Measurements from ENCODE around the gene MVK.

Gene MVK

DNA sequence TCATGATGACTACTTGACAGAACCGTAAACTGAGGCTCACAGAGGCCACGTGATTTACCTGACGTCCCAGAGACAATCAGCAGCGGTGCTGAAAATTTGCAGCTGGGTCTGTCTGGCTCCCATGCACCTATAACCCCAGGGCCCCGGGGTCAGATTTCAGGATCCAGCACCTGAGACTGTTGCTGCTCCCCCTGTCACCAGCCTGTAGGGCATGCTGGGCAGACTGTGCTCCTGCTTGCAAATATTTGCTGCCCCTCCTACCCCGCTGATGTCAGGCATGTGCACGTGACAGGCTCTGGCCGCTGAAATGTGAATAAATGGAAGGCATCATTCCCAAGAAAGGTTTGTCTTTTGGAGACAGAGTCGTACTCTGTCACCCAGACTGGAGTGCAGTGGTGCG, 6.3 kb upstream of the MVK start:
- no peak for DNase-seq

DNA sequence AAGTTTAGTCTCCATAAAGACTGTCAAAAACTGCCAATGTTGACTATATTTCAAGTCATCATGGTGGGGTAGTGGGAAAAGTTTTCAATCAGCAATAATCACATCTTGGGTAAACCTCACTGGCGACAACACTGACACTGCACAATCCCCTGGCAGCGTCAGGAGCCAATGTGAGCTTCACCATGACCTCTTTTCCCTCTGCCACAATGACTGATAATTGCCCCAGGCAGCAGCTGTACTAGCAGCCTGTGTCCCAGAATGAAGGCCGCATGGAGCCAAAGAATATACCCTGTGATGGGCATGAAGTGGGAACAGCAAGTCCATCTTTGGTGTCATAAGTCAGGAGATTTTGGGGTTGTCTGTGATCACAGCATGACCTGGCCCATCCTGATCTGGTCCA, 5.6 kb upstream of the MVK start:
- DNase-seq, result no peak

DNA sequence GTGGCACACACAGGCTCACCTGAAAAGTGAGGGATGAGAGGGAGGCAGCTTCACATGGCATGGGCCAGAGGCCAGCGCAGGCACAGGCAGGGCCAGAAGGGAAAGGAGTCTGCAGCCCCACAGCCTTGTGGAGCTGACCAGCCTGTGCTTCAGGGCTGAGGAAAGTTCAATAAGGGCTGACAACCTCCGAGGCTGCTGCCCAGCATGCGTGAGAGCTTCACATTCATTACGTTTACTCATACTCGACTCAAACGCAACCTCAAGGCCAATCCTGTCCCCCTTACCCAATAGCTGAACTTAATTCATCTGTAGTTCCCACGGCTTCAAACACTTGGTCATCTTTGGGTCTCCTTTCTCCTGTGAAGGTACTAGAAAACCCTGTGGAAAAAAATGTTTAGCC, 5.1 kb upstream of the MVK start:
- DNase-seq, result no peak

DNA sequence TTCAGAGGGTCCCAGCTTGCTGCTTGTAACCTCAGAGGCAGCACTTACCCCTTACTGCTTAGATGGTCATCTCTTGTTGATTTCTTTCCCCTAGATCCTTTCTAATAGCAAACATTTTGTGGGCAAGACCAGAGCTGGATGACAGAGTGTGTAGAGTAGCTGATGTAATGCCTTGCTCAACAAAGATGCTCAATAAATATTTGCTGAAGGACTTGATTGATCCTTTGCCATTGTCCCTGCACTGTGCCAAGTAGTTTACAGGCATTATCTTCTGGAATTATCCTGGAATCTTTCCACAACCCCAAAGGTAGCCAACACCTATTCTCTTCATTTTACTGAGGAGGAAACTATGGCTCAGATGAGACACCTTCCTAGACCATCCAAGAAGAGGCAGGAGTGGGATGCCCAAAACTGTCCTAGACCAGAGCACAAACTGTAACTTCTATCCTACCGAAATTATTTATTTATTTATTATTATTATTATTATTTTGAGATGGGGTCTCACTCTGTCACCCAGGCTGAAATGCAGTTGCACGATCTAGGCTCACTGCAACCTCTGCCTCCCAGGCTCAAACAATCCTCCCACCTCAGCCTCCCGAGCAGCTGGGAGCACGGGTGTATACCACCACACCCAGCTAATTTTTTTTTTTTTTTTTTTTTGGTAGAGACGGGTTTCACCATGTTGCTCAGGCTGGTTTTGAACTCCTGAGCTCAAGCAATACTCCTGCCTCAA, 1.7 kb upstream of the MVK start:
- no peak for DNase-seq

DNA sequence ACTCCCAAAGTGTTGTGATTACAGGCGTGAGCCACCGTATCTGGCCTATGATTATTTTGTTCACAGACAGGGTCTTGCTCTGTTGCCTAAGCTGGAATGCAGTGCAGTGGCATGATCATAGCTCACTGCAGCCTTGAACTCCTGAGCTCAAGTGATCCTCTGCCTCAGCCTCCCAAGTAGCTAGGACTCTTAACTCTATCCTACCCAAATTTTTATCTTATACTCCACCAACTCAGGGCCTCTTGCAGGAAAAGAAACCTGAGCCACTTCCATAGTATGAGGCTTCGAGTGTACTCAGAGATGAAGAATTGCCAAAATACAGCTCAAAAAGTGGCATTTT, 1.1 kb upstream of the MVK start:
- DNase-seq, result no peak

DNA sequence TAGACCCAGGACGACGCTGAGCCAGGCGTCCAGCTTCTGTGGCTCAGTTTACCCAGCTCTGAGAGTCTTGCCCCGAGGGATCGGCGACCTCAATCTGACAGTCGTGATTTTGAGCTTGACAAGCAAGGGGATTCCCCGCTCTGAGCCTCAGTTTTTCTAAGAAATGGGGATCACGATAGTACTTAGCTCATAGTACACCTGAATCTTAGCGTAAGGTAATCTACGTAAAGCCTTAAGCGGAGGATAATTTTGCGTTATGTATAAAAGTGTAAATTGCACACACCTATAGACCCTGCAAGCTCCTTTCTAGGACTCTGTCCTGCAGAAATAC, 285 bp downstream of the MVK start:
- DNase-seq, result no peak

DNA sequence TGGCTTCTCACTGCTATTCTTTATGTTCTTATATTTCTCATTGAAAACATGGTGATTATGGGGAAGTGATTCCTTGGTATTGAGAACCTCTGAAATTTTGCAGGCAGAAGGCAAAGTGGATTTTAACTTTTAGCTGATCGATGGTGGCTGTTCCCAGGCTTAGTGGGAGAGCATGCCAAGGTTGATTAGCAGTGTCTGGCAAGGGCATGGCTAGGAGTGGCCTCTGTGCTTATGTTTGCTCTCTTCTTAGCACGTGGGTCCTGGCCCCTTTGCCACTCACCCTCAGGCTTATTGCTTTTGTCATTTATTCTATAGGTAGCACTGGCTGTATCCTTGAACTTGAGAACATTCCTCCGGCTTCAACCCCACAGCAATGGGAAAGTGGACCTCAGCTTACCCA, 2.1 kb downstream of the MVK start:
- no peak for DNase-seq

DNA sequence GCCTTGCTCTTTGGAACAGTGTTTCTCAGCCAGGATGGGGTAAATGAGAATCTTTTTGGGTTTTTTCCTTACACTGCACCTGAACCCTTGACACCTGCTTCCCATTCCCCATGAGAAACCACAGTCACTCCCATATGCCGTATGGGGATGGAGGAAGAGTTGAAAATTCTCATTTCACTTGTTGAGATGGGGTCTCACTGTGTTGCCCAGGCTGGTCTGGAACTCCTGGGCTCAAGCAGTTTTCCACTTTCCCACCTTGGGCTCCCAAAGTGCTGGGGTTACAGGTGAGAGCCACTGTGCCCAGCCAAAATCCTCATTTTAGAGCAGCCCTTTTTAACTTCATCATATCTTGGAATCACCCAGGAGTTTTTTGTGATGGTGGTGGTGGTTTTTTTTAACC, 3.7 kb downstream of the MVK start:
- DNase-seq, result no peak

DNA sequence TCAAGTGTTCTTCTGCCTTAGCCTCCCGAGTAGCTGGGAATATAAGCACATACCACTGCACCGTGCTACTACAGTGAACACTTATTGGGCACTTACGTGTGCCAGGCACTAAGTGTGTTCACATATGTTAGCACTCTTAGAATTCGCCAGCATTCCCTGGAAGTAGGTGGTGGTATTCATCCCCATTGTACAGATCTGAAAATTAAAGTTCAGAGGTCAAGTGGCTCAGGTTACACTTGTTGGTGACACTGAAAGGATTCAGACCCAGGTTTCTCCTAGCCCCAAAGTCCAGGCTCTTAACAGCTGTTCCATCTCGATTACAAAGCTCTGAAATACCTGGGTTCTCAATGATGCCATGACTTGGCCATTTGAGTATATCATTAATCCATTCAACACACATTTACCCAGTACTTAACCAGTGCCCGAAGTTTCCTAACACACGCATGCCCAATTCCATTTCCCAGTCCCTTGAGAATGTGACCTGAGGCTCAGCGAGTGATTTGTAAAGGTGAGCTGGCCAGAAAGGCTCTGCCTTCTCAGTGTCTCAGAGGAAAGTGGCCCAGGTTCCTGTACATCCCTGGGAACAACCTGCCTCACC, 4.8 kb downstream of the MVK start:
- no peak for DNase-seq

DNA sequence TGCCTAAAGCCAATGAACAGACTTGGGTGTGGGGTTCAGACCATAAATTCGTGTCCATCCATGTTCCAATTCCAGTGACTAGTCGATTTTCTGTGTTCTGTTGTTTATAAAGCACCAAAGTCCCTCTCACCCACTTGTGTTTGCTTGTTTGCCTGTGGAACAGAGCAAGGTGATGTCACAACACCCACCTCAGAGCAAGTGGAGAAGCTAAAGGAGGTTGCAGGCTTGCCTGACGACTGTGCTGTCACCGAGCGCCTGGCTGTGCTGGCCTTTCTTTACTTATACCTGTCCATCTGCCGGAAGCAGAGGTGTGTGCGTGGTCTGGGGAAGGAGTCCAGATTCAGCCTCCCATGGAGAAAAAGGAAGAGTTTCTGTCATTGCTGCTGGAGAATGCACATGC, 6.0 kb downstream of the MVK start:
- no peak for DNase-seq

DNA sequence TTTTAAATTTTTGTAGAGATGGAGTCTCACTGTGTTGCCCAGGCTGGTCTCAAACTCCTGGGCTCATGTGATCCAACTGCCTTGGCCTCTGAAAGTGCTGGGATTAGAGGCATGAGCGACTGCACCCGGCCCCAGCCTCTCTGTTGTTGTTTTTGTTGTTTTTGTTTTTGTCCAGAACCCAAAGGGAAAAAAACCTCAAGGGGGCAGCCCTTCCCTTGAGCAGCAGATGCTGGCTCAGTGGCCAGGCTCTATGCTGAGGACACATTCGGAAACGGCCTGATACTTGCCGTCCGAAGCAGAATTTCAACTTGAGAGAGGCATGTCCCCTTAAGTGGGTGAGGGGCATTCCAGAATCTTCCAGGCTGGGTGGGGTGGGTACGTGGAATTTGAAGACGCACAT, 6.7 kb downstream of the MVK start:
- no peak for DNase-seq

DNA sequence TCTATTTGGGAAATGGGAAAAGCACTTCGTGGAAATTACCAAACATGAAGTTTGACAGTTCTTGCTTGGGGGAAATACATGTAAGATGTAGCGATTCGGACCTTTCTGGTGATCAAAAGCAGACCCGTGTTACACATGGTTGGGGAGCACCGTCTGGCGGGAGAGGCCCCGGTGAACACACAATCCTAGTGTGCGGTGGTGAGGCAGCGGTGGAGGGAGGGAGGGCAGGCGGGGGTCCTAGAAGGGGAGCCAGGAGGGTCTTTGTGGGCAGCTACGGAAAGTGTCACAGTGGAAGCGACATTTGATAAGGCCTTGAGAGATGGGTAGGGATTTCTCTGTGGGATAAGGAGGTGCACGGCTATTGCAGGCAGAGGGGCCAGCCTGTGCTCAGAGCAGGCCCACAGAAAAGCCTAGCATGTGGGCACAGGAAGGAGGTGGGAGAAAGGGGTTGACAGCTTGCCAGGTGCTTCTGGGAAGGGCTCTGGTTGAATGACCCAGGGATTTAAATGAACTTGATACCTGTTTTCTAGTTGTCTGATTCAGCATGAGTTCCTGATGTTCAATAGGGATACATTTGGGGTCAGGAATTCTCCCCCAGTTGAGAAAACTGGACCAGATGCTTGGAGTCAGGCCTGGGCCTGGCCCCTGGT, 7.2 kb downstream of the MVK start:
- no peak for DNase-seq

DNA sequence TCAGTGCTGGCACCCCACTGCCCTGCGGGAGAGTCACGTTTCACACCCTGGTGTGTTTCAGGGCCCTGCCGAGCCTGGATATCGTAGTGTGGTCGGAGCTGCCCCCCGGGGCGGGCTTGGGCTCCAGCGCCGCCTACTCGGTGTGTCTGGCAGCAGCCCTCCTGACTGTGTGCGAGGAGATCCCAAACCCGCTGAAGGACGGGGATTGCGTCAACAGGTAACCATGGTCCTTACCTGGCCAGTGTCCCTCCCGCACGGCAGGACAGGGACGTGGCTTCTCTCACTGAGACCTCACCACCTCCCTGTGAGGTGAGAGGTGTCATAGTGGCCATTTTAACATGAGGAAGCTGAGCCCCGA, 7.7 kb downstream of the MVK start:
- DNase-seq, result no peak

DNA sequence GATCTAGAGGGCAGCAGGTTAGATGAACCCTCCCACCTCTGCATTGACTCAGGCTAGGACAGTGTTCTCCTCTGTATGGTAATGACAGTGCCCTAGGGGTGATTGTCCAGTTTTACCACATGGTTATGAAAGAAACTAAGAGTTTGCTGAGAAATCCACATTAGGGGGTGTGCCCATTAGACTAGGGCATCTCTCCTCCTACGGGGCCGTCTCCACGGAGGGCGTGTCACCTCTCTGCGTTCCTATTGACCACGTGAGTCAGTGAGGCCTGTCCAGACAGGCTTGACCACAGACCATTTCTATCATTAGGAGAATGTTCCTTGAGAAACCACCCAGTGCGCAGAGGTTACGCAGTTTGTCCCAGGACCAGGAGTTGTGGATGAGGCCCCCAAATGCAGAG, 8.3 kb downstream of the MVK start:
- DNase-seq, result no peak

DNA sequence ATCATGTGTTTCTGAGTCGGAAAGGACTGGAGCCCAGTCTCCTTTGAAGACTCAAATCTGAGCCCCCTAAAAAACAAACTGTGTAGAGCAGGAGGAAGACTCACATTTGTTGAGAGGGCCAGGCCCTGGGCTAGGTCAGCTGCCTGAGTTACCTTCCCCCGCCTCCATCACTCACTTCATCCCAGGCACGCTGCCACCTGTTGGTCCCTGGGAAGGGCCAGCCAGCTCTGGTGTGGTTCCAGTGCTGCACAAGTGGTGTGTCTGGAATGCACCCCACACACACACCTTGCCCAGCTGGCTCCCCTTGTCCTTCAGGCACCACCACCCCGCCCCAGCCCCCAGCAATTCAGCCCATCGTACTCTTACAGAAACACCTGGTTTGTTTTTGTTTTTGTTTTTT, 9.0 kb downstream of the MVK start:
- DNase-seq, result no peak

DNA sequence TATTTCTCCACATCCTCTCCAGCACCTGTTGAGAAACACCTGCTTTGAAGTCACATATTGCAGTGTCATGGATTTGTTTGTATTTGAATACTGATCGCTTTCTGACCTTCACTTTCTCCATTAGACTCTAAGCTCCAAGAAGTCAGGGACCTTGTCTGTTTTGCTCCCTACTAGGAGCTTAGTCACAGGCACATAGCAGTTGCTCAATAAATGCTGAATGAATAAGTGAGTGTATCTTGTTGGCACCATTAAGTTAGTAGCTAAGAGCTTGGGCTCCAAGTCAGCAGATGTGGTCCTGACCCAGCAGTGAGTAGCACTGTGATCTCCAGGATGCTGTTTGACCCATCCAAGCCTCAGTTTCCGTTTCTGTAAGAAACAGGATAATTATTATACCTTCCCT, 10.1 kb downstream of the MVK start:
- DNase-seq, result no peak

DNA sequence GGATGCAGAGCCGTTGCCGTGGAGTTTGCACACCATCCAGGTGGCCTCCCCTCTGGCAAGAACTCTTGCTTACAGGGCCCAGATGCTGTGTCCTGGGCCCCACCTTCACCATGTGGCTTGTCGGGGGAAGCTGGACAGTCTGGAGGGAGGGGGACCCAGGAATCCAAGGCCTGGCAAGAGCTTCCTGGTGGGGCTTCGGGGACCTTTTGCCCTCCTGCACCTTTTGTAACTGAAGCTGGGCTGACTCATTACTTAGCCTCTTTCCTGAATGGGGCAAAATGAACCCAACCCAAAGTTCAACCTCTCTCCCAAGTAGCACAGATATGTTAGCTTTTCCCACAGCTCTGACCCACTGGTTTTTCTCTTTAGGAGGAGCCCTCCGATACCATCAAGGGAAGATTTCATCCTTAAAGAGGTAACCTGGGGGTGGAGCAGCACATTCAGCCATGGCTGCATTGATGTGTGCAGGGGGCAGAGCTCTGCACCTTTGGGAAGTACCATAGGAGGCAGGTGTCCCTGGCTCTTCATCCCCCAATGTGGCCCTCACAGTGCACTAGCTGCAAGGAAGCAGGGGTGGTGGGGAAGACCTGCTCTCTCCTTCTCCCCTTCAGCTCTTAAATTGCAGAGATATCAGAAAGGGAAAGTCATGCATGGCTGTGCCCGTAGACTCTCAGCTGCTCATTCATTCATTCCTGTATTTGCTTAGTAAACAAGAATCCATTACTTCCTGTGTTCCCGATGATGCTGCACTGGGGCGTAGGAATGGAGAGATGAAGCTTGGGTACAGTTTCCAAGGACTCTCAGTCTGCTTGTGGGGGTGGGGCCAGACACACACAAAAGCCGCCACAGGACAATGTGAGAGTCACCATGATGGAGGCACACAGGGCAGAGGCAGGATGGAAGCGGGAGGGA, 13.0 kb downstream of the MVK start:
- no peak for DNase-seq

DNA sequence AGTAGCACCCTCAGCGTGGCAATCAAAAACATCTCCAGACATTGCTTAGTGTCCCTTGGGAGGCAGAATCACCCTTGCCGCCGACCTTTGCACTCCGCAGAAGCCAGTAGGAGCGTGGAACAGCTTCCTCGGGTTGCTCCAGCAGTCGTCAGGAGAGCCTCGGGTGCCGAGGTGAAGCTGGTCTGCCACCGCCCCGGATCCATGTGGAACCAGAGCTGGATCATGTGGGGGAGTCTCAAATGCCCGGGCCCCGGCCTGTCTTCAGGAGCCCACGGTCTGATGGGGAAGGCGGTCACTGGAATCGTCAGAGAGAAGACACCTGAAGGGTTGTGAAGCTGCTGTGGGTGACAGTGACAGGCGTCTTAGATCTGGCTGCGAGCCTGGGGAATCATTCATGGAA, 14.3 kb downstream of the MVK start:
- DNase-seq, result no peak

DNA sequence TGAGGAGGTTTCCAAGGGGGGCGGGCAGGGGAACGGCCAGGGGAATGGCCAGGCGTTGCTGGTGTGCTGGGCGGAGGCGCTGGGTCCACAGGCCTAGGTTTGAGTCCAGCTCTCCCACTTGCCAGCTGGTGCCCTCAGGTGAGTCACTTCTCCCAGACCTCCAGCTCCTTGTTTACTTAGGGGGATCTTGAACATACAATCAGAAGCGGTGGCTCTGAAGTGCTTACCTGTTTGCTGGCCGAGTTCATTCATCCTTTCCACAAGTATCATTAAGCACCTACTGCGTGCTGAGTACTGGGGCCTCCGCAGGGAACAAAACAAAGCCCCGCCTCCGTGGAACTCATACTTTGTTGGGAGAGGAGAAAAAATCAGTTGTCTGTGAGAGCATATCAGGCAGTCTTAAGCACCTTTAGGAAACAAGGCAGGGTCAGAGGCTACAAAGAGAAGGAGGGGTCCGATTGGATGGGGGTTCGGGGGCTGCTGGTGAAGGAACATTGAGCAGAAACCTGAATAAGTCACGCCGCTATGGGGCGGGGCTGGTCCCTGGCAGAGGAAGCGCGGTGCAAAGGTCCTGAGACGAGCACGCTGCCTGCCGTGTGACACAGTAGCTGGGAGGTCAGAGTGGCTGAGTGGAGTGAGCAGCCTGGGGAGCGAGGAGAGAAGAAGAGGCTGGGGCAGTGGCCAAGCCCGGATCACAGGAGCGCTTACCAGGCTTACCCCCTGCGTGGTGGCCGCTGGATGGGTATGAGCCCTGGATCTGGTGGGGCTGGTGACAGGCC, 15.1 kb downstream of the MVK start:
- DNase-seq, result no peak

DNA sequence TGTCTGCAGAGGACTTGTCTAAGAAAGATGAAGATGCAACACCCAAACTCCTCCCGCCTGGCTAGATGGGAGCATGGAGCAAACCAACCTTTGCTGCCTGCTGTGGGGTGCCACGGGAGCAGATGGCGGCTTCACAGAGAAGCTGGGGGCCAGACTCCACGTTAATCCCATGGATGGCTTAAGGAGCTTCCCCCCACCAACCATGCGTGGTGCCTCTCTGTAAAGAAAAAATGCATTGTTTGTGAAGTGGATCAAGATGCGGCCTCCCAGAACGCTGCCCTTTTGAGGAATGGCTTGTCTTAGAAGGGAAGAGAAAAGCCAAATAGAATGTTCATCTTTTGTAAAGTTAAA, 15.6 kb downstream of the MVK start:
- DNase-seq, result no peak

DNA sequence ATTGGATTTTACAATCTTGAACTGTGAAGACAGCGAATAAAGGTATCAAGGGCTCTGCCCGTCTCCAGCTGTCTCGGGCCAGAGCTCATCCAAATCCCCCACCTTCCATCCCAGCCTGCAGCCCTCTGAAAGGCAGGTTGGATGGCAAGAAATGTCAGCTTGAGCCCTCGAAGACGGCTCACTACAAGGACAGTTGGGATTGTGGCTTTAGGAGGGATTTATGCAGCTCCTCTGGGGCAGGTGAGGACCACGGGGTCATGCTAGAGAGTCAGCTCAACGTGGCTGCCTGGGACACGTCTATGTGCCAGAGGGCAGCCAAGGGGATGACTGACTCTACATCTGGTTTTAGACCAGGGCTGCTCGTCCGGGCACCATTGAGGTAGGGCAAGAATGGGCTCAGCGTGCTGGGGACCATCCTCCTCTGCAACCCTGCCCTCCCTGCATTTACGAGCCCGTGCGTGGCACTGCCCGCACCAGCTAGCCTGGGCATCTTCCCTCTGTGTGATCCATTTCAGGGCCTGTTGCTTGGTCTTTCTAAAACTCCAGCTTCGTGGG, 16.2 kb downstream of the MVK start:
- no peak for DNase-seq

DNA sequence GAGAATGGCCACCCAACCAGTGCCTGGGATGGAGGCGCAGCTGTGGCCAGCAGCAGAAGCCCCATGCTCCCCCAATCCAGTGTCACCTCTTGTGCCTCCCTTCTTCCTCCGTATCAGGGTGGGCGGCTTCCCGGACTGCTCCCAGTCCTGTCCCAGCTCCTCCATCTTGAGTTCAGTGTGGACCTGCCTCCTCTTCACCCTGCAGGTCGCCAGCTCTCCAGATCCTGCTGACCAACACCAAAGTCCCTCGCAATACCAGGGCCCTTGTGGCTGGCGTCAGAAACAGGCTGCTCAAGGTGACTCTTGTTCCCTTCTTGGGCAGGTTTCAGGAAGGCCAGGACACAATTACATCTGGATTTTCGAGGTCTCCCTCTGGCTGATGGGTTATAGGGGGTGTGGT, 17.0 kb downstream of the MVK start:
- no peak for DNase-seq

DNA sequence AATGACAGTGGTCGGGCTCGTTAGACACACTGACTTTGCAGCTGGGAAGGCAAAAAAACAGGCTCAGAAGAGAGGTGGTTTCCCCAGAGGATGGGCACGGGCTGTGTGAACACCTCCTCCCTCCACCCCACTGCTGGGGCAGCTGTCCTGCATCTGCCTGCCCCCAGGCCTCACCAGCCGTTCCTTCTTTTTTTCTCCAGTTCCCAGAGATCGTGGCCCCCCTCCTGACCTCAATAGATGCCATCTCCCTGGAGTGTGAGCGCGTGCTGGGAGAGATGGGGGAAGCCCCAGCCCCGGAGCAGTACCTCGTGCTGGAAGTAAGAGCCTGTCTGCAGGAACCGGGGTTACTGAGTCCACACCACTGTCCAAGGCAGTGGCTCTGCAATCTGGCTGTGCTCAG, 17.4 kb downstream of the MVK start:
- no peak for DNase-seq

Data from NCI-H1436 (cell line).